SU-DHL-6 (cell line): ENCODE results near the gene PLSCR3.

Experiments
- H2AFZ ChIP-seq: fragments of 200-600 bp; sonication (generic); 2 replicates; pipeline ENCODE4 v1.6.1; 2014; ENCODE audit warnings: low read depth, mild to moderate bottlenecking, moderate library complexity, mixed read lengths, antibody characterized with exemption, low read length; ENCODE audit not compliant: severe bottlenecking
- H3F3A ChIP-seq: fragments of 200-600 bp; shearing (Covaris generic); 2 replicates; pipeline ENCODE4 v1.6.0; 2016; ENCODE audit warnings: antibody characterized with exemption, mild to moderate bottlenecking; ENCODE audit not compliant: insufficient read depth
- H3K27ac ChIP-seq: fragments of 200-600 bp; sonication (generic); 2 replicates; pipeline ENCODE4 v1.5.1; 2016; ENCODE audit warnings: low read depth, mild to moderate bottlenecking, low read length, moderate library complexity, mixed read lengths
- H3K27me3 ChIP-seq: fragments of 200-600 bp; sonication (generic), shearing (Covaris generic); 2 replicates; pipeline ENCODE4 v1.6.0; 2014; ENCODE audit warnings: mild to moderate bottlenecking, low read length
- H3K36me3 ChIP-seq: fragments of 200-600 bp; sonication (generic); 2 replicates; pipeline ENCODE4 v1.6.1; 2014; ENCODE audit warnings: mild to moderate bottlenecking, low read length, mixed read lengths
- H3K4me2 ChIP-seq: fragments of 300-600, 200-600 bp; shearing (Covaris generic), sonication (generic); 2 replicates; pipeline ENCODE4 v1.6.0; 2014; ENCODE audit warnings: low read length, low read depth, mild to moderate bottlenecking; ENCODE audit not compliant: poor library complexity, severe bottlenecking
- H3K4me3 ChIP-seq: fragments of 200-600 bp; sonication (generic); 2 replicates; pipeline ENCODE4 v1.5.1; 2014; ENCODE audit warnings: antibody characterized with exemption, low read length, mild to moderate bottlenecking, mixed read lengths; ENCODE audit not compliant: insufficient read depth, poor library complexity, severe bottlenecking
- H3K79me2 ChIP-seq: fragments of 200-600 bp; sonication (generic); 2 replicates; pipeline ENCODE4 v1.6.1; 2014; ENCODE audit warnings: mild to moderate bottlenecking, low read length, moderate library complexity; ENCODE audit not compliant: insufficient read depth
- H3K9ac ChIP-seq: fragments of 200-600 bp; sonication (generic); 2 replicates; pipeline ENCODE4 v1.7.0; 2014; ENCODE audit warnings: mild to moderate bottlenecking, low read length
- H3K9me2 ChIP-seq: fragments of 200-600 bp; sonication (generic); replicated peaks from 2 replicates; pipeline ENCODE4 v1.6.1; 2014; ENCODE audit warnings: low read length; ENCODE audit not compliant: insufficient read depth
- H3K9me3 ChIP-seq: fragments of 200-600 bp; sonication (generic); 2 replicates; pipeline ENCODE4 v1.6.1; 2014; ENCODE audit warnings: low read length, mixed read lengths; ENCODE audit not compliant: insufficient read depth
- H4K20me1 ChIP-seq: fragments of 200-600 bp; sonication (generic); 2 replicates; pipeline ENCODE4 v1.6.1; 2014; ENCODE audit warnings: low read depth, mild to moderate bottlenecking, antibody characterized with exemption, low read length, moderate library complexity, mixed read lengths
- CTCF ChIP-seq: fragments of 200-600 bp; sonication (generic); IDR thresholded peaks from one replicate; pipeline ENCODE4 v1.5.1; 2017; ENCODE audit warnings: antibody characterized with exemption, mild to moderate bottlenecking, low read length, moderate library complexity; ENCODE audit not compliant: insufficient read depth, poor library complexity, severe bottlenecking
- EZH2phosphoT487 ChIP-seq: fragments of 200-600 bp; sonication (generic), shearing (Covaris generic); conservative IDR thresholded peaks from 2 replicates; pipeline ENCODE4 v1.6.1; 2018; ENCODE audit warnings: mild to moderate bottlenecking, antibody characterized with exemption, low read length, moderate library complexity, mixed read lengths

PLSCR3 gene

GRCh38 chr17:7432296-7432695 is 38.0 kb upstream of the PLSCR3 start:
- Histone ChIP-seq H3K36me3 (no peaks in the 10 kb centered on the region), H3K27ac (no peak overlapping the region), H3K4me3 (no peak overlapping the region), H3F3A (no peaks in the 10 kb centered on the region), H3K9me2 (no peaks in the 10 kb centered on the region), H3K4me2 (no peak overlapping the region), H3K9ac (no peak overlapping the region), H3K27me3 (no peaks in the 10 kb centered on the region), H4K20me1 (no peaks in the 10 kb centered on the region), H3K9me3 (no peaks in the 10 kb centered on the region), H3K79me2 (no peaks in the 10 kb centered on the region), H2AFZ (no peak overlapping the region)
- no peak for TF ChIP-seq EZH2phosphoT487
- TF ChIP-seq CTCF = no peak

- no peak overlapping the region for H3K4me2 ChIP-seq
- H2AFZ ChIP-seq = no peak overlapping the region
- H3K9me2 ChIP-seq = no peaks in the 10 kb centered on the region
- no peaks in the 10 kb centered on the region for H3F3A ChIP-seq
- no peaks in the 10 kb centered on the region for H3K79me2 ChIP-seq
- H3K36me3 ChIP-seq = no peaks in the 10 kb centered on the region
- H3K9me3 ChIP-seq = no peaks in the 10 kb centered on the region
- TF ChIP-seq EZH2phosphoT487 = no peak
- TF ChIP-seq CTCF = no peak
- no peaks in the 10 kb centered on the region for H3K27me3 ChIP-seq
- no peak overlapping the region for H3K4me3 ChIP-seq
- H3K9ac ChIP-seq = no peak overlapping the region
- H4K20me1 ChIP-seq = no peaks in the 10 kb centered on the region
- H3K27ac ChIP-seq = no peak overlapping the region
Observed at GRCh38 chr17:7431231-7431630, 36.9 kb upstream of the PLSCR3 start.

- H3K36me3 ChIP-seq = no peaks in the 10 kb centered on the region
- H3K4me2 ChIP-seq = no peak overlapping the region
- H3K9me2 ChIP-seq = no peaks in the 10 kb centered on the region
- no peaks in the 10 kb centered on the region for H3F3A ChIP-seq
- H3K4me3 ChIP-seq = no peak overlapping the region
- no peaks in the 10 kb centered on the region for H3K27me3 ChIP-seq
- H2AFZ ChIP-seq = no peak overlapping the region
- no peak overlapping the region for H3K9ac ChIP-seq
- H3K9me3 ChIP-seq = no peaks in the 10 kb centered on the region
- H3K27ac ChIP-seq = no peak overlapping the region
- no peaks in the 10 kb centered on the region for H4K20me1 ChIP-seq
- H3K79me2 ChIP-seq = no peaks in the 10 kb centered on the region
- TF ChIP-seq CTCF (no peak), EZH2phosphoT487 (no peak)
Observed at GRCh38 chr17:7429722-7430121, 35.4 kb upstream of the PLSCR3 start.

GRCh38 chr17:7428557-7428956 is 34.2 kb upstream of the PLSCR3 start, which contains the start of gene SPEM3:
SPEM3 (plus strand) TSS chr17:7428857; CDS start chr17:7428903, 46 bp downstream.
- Histone ChIP-seq H3K9me2 (no peaks in the 10 kb centered on the region), H4K20me1 (no peaks in the 10 kb centered on the region), H3K9ac (no peak within 1 kb of the TSS), H3K36me3 (no peaks in the 10 kb centered on the region), H3K27ac (no peak within 1 kb of the TSS), H3F3A (no peaks in the 10 kb centered on the region), H2AFZ (no peak within 1 kb of the TSS), H3K4me3 (no peak within 1 kb of the TSS), H3K79me2 (no peaks in the 10 kb centered on the region), H3K9me3 (no peaks in the 10 kb centered on the region), H3K27me3 (no peaks in the 10 kb centered on the region), H3K4me2 (no peak within 1 kb of the TSS)
- TF ChIP-seq CTCF = no peak
- no peak for TF ChIP-seq EZH2phosphoT487
